ENCODE data around the gene SMAD7. TPM values are rescaled to one million over a fixed set of nuclear protein-coding genes. Genes with fewer than 3 reads are reported as not detected.

Gene SMAD7
- total and polyA plus RNA-seq, 9 donors = 9.1 to 16.8 (median 13.2) TPM

GRCh38 chr18:48937869-48938750 is 12.7 kb downstream of the SMAD7 start:
- Histone ChIP-seq H3K4me3 (ENCODE audit: low read length) (peak overlapping the region; percentile 21), H3K36me3 (ENCODE audit: control insufficient read depth, insufficient read depth, low read length) (peaks cover 19% of the 10 kb centered on the region), H3K4me1 (ENCODE audit: control insufficient read depth, insufficient read depth, low read length) (peaks cover 92% of the 10 kb centered on the region), H3K27ac (ENCODE audit: low read length) (peak overlapping the region; percentile 88), H3K27me3 (ENCODE audit: control insufficient read depth, insufficient read depth, low read length) (no peaks in the 10 kb centered on the region), H3K9me3 (replicated peaks; ENCODE audit: control insufficient read depth, low read depth, low read length) (no peaks in the 10 kb centered on the region)
- no peak for DNase-seq
- WGBS (ENCODE audit: insufficient coverage) = 69% methylated on average over 5 of the region's 6 CpGs

- Histone ChIP-seq H3K4me1 (ENCODE audit: control insufficient read depth, insufficient read depth, low read length) (peaks cover 92% of the 10 kb centered on the region), H3K36me3 (ENCODE audit: control insufficient read depth, insufficient read depth, low read length) (peaks cover 5% of the 10 kb centered on the region), H3K9me3 (replicated peaks; ENCODE audit: control insufficient read depth, low read depth, low read length) (no peaks in the 10 kb centered on the region), H3K27ac (ENCODE audit: low read length) (peak overlapping the region; percentile 88), H3K27me3 (ENCODE audit: control insufficient read depth, insufficient read depth, low read length) (no peaks in the 10 kb centered on the region), H3K4me3 (ENCODE audit: low read length) (no peak overlapping the region)
- 60% methylated on average over 6 of the region's 9 CpGs for WGBS (ENCODE audit: insufficient coverage)
- DNase-seq = no peak
Observed at GRCh38 chr18:48935433-48935774, 15.4 kb downstream of the SMAD7 start.

GRCh38 chr18:48934723-48935432 is 15.9 kb downstream of the SMAD7 start:
- Histone ChIP-seq H3K36me3 (ENCODE audit: control insufficient read depth, insufficient read depth, low read length) (peaks cover 5% of the 10 kb centered on the region), H3K4me3 (ENCODE audit: low read length) (no peak overlapping the region), H3K27me3 (ENCODE audit: control insufficient read depth, insufficient read depth, low read length) (no peaks in the 10 kb centered on the region), H3K9me3 (replicated peaks; ENCODE audit: control insufficient read depth, low read depth, low read length) (no peaks in the 10 kb centered on the region), H3K4me1 (ENCODE audit: control insufficient read depth, insufficient read depth, low read length) (peaks cover 92% of the 10 kb centered on the region), H3K27ac (ENCODE audit: low read length) (peak overlapping the region; percentile 88)
- WGBS (ENCODE audit: insufficient coverage) = 20% methylated on average over 8 of the region's 14 CpGs
- DNase-seq = peak; percentile 85

GRCh38 chr18:48934415-48934722 is 16.4 kb downstream of the SMAD7 start:
- Histone ChIP-seq H3K4me1 (ENCODE audit: control insufficient read depth, insufficient read depth, low read length) (peaks cover 92% of the 10 kb centered on the region), H3K27ac (ENCODE audit: low read length) (peak overlapping the region; percentile 88), H3K9me3 (replicated peaks; ENCODE audit: control insufficient read depth, low read depth, low read length) (no peaks in the 10 kb centered on the region), H3K27me3 (ENCODE audit: control insufficient read depth, insufficient read depth, low read length) (no peaks in the 10 kb centered on the region), H3K4me3 (ENCODE audit: low read length) (no peak overlapping the region), H3K36me3 (ENCODE audit: control insufficient read depth, insufficient read depth, low read length) (peaks cover 5% of the 10 kb centered on the region)
- DNase-seq = peak; percentile 89
- WGBS (ENCODE audit: insufficient coverage) = no CpG with 5 or more reads among the region's 3 CpGs

- no peak for DNase-seq
- Histone ChIP-seq H3K4me1 (ENCODE audit: control insufficient read depth, insufficient read depth, low read length) (peaks cover 92% of the 10 kb centered on the region), H3K27me3 (ENCODE audit: control insufficient read depth, insufficient read depth, low read length) (no peaks in the 10 kb centered on the region), H3K36me3 (ENCODE audit: control insufficient read depth, insufficient read depth, low read length) (peaks cover 5% of the 10 kb centered on the region), H3K4me3 (ENCODE audit: low read length) (no peak overlapping the region), H3K27ac (ENCODE audit: low read length) (peak overlapping the region; percentile 88), H3K9me3 (replicated peaks; ENCODE audit: control insufficient read depth, low read depth, low read length) (no peaks in the 10 kb centered on the region)
- WGBS (ENCODE audit: insufficient coverage) = 90% methylated on average over 4 of the region's 23 CpGs
Observed at GRCh38 chr18:48933578-48934414, 17.0 kb downstream of the SMAD7 start.

- Histone ChIP-seq H3K4me3 (ENCODE audit: low read length) (no peak overlapping the region), H3K36me3 (ENCODE audit: control insufficient read depth, insufficient read depth, low read length) (peaks cover 2% of the 10 kb centered on the region), H3K27me3 (ENCODE audit: control insufficient read depth, insufficient read depth, low read length) (no peaks in the 10 kb centered on the region), H3K9me3 (replicated peaks; ENCODE audit: control insufficient read depth, low read depth, low read length) (no peaks in the 10 kb centered on the region), H3K27ac (ENCODE audit: low read length) (peak overlapping the region; percentile 88), H3K4me1 (ENCODE audit: control insufficient read depth, insufficient read depth, low read length) (peaks cover 91% of the 10 kb centered on the region)
- 39% methylated on average over 7 of the region's 10 CpGs for WGBS (ENCODE audit: insufficient coverage)
- DNase-seq = no peak
Observed at GRCh38 chr18:48932822-48933510, 17.8 kb downstream of the SMAD7 start.

- peaks cover 2% of the 10 kb centered on the region for H3K36me3 ChIP-seq (ENCODE audit: control insufficient read depth, insufficient read depth, low read length)
- WGBS (ENCODE audit: insufficient coverage) = 0% methylated on average over 1 of the region's 7 CpGs
- no peaks in the 10 kb centered on the region for H3K9me3 ChIP-seq (replicated peaks; ENCODE audit: control insufficient read depth, low read depth, low read length)
- H3K4me3 ChIP-seq (ENCODE audit: low read length) = no peak overlapping the region
- peak overlapping the region; percentile 63 for H3K27ac ChIP-seq (ENCODE audit: low read length)
- no peaks in the 10 kb centered on the region for H3K27me3 ChIP-seq (ENCODE audit: control insufficient read depth, insufficient read depth, low read length)
- DNase-seq = no peak
- H3K4me1 ChIP-seq (ENCODE audit: control insufficient read depth, insufficient read depth, low read length) = peaks cover 91% of the 10 kb centered on the region
Observed at GRCh38 chr18:48932462-48932818, 18.3 kb downstream of the SMAD7 start.

GRCh38 chr18:48931680-48932461 is 18.9 kb downstream of the SMAD7 start:
- 33% methylated on average over 6 of the region's 11 CpGs for WGBS (ENCODE audit: insufficient coverage)

GRCh38 chr18:48930926-48931325 is 19.8 kb downstream of the SMAD7 start:
- no peaks in the 10 kb centered on the region for H3K9me3 ChIP-seq (replicated peaks; ENCODE audit: control insufficient read depth, low read depth, low read length)
- peak overlapping the region; percentile 86 for H3K27ac ChIP-seq (ENCODE audit: low read length)
- no CpG with 5 or more reads among the region's 3 CpGs for WGBS (ENCODE audit: insufficient coverage)
- DNase-seq = no peak
- H3K36me3 ChIP-seq (ENCODE audit: control insufficient read depth, insufficient read depth, low read length) = peaks cover 2% of the 10 kb centered on the region
- no peak overlapping the region for H3K4me3 ChIP-seq (ENCODE audit: low read length)
- H3K27me3 ChIP-seq (ENCODE audit: control insufficient read depth, insufficient read depth, low read length) = no peaks in the 10 kb centered on the region
- peaks cover 88% of the 10 kb centered on the region for H3K4me1 ChIP-seq (ENCODE audit: control insufficient read depth, insufficient read depth, low read length)

More at GRCh38 chr18:48931680-48932461, 18.9 kb downstream of the SMAD7 start:
- Histone ChIP-seq H3K9me3 (replicated peaks; ENCODE audit: control insufficient read depth, low read depth, low read length) (no peaks in the 10 kb centered on the region), H3K4me3 (ENCODE audit: low read length) (no peak overlapping the region), H3K4me1 (ENCODE audit: control insufficient read depth, insufficient read depth, low read length) (peaks cover 92% of the 10 kb centered on the region), H3K27me3 (ENCODE audit: control insufficient read depth, insufficient read depth, low read length) (no peaks in the 10 kb centered on the region), H3K36me3 (ENCODE audit: control insufficient read depth, insufficient read depth, low read length) (peaks cover 2% of the 10 kb centered on the region), H3K27ac (ENCODE audit: low read length) (peak overlapping the region; percentile 63)
- no peak for DNase-seq

Data from muscle of leg (tissue), 11 donors.